Caki2 (cell line): ENCODE measurements around the gene SH3D19. TPM values are rescaled to one million over a fixed set of nuclear protein-coding genes. Genes with fewer than 3 reads are reported as not detected.
"Not testable (repeated sequence)": the region's sequence is repeated elsewhere in the genome, so short reads cannot be mapped to it uniquely, and the experiment has no call there.

ENCODE experiments used
- DNase-seq: peaks from one replicate; pipeline ENCODE4 v3.0.0-alpha.2; 2015; ENCODE audit warnings: low read depth
- in situ Hi-C: cut with HindIII; loops from 2 replicates; pipeline ENCODE4 v1.10.0; 2016; ENCODE audit warnings: low sequenced_read_pairs, low pct_unique_long_range_greater_than_20kb, mixed read lengths
- total RNA-seq: library from RNA; depleted of rRNA; stranded (reverse); fragments of >200 nt; shearing (Covaris generic); gene quantifications from 2 replicates; pipeline ENCODE4 v1.2.3, GENCODE V29; 2014; ENCODE audit warnings: low replicate concordance; rRNA removed

The SH3D19 gene
- total RNA-seq, 1 experiment from 2014 or later = 5.7 TPM

GRCh38 chr4:151098979-151099228, 226.5 kb downstream of the SH3D19 start:
- DNase-seq = no peak
- in situ Hi-C loops = no loop called here

- DNase-seq = no peak
- in situ Hi-C loops = no loop called here
Measured at GRCh38 chr4:151097759-151098158, 227.6 kb downstream of the SH3D19 start.

- in situ Hi-C loops = no loop called here
Measured at GRCh38 chr4:151095142-151095541, 230.3 kb downstream of the SH3D19 start.

GRCh38 chr4:151094290-151094751, 231.1 kb downstream of the SH3D19 start:
- in situ Hi-C loops = no loop called here
- no peak for DNase-seq

More at GRCh38 chr4:151095142-151095541, 230.3 kb downstream of the SH3D19 start:
- no peak for DNase-seq

- in situ Hi-C loops = no loop called here
- no peak for DNase-seq
Measured at GRCh38 chr4:151093203-151093602, 232.2 kb downstream of the SH3D19 start.

- in situ Hi-C loops = no loop called here
- DNase-seq = no peak
Measured at GRCh38 chr4:151092488-151092887, 232.9 kb downstream of the SH3D19 start.

- in situ Hi-C loops = no loop called here
- no peak for DNase-seq
Measured at GRCh38 chr4:151091047-151091446, 234.4 kb downstream of the SH3D19 start.

GRCh38 chr4:151087467-151087866, 237.9 kb downstream of the SH3D19 start:
- in situ Hi-C loops = no loop called here
- DNase-seq = no peak

GRCh38 chr4:151077978-151078377, 247.4 kb downstream of the SH3D19 start:
- in situ Hi-C loops, DNase-seq: not testable (repeated sequence)

GRCh38 chr4:151074416-151074916, 250.9 kb downstream of the SH3D19 start:
- no peak for DNase-seq
- in situ Hi-C loops = no loop called here

Other genes with a start within 250 kb of the SH3D19 start
- 4,461 and 5,462 TPM in 2 replicates for gene RPS3A, start 226.0 kb downstream of the SH3D19 start, total RNA-seq
- not detected in 2 replicates for gene PRSS48, start 48.4 kb downstream of the SH3D19 start, total RNA-seq
- gene FHIP1A, start 83.6 kb upstream of the SH3D19 start, total RNA-seq = 8.7 and 16.2 TPM in 2 replicates